Fibroblast of skin of abdomen (primary cell): ENCODE measurements around the gene ARHGAP30.
"Not testable (repeated sequence)": the region's sequence is repeated elsewhere in the genome, so short reads cannot be mapped to it uniquely, and the experiment has no call there.

Source experiments
- DNase-seq: peaks from one replicate; pipeline ENCODE4 v3.0.0-alpha.2; 2013

The ARHGAP30 gene

GRCh38 chr1:161038523-161039153 lies 31.1 kb downstream of the ARHGAP30 start, which contains the start of gene TSTD1:
TSTD1 (minus strand) TSS chr1:161038964; CDS start chr1:161038889, 75 bp downstream.
- no peak for DNase-seq

- DNase-seq = no peak
Observed at GRCh38 chr1:161037661-161038522, 31.8 kb downstream of the ARHGAP30 start.

GRCh38 chr1:161033751-161034150 lies 35.9 kb downstream of the ARHGAP30 start:
- no peak for DNase-seq

- no peak for DNase-seq
Observed at GRCh38 chr1:161032409-161032808, 37.3 kb downstream of the ARHGAP30 start.

- no peak for DNase-seq
Observed at GRCh38 chr1:161031874-161032273, 37.8 kb downstream of the ARHGAP30 start.

- DNase-seq = not testable (repeated sequence)
Observed at GRCh38 chr1:161029466-161029865, 40.2 kb downstream of the ARHGAP30 start.

GRCh38 chr1:161026954-161027353 lies 42.7 kb downstream of the ARHGAP30 start:
- DNase-seq = not testable (repeated sequence)

GRCh38 chr1:161022432-161022831 lies 47.3 kb downstream of the ARHGAP30 start:
- not testable (repeated sequence) for DNase-seq

- DNase-seq = no peak
Observed at GRCh38 chr1:161021970-161022353, 47.7 kb downstream of the ARHGAP30 start.

- DNase-seq = no peak
Observed at GRCh38 chr1:161021165-161021969, 48.3 kb downstream of the ARHGAP30 start.

- no peak for DNase-seq
Observed at GRCh38 chr1:161020509-161021164, 49.1 kb downstream of the ARHGAP30 start, which contains the start of gene F11R. F11R (minus strand) TSS chr1:161021152; CDS start chr1:161021073, 79 bp downstream.

- no peak for DNase-seq
Observed at GRCh38 chr1:161019751-161020495, 49.8 kb downstream of the ARHGAP30 start.

- DNase-seq = not testable (repeated sequence)
Observed at GRCh38 chr1:161019111-161019660, 50.5 kb downstream of the ARHGAP30 start.

- no peak for DNase-seq
Observed at GRCh38 chr1:161018631-161018930, 51.1 kb downstream of the ARHGAP30 start.

- DNase-seq = no peak
Observed at GRCh38 chr1:161017756-161018630, 51.7 kb downstream of the ARHGAP30 start.

GRCh38 chr1:161017181-161017580 lies 52.5 kb downstream of the ARHGAP30 start:
- DNase-seq = not testable (repeated sequence)

GRCh38 chr1:161016683-161017082 lies 53.0 kb downstream of the ARHGAP30 start:
- DNase-seq = not testable (repeated sequence)

- DNase-seq = peak; percentile 56
Observed at GRCh38 chr1:161013488-161014230, 56.0 kb downstream of the ARHGAP30 start.

- DNase-seq = no peak
Observed at GRCh38 chr1:161013131-161013487, 56.6 kb downstream of the ARHGAP30 start.

GRCh38 chr1:161012420-161012819 lies 57.3 kb downstream of the ARHGAP30 start:
- no peak for DNase-seq
